HG03460 (cell line): ENCODE measurements around the gene LPAR1.
A peak's percentile ranks its signal among the peaks of the same experiment; 100 is the strongest.
"Not testable (repeated sequence)": the region's sequence is repeated elsewhere in the genome, so short reads cannot be mapped to it uniquely, and the experiment has no call there.

Source experiments
- ATAC-seq: cut with Tn5 transposase; IDR thresholded peaks from one replicate; pipeline ENCODE4 v1.9.1; 2021; ENCODE audit not compliant: unreplicated experiment

LPAR1 gene, protein sequence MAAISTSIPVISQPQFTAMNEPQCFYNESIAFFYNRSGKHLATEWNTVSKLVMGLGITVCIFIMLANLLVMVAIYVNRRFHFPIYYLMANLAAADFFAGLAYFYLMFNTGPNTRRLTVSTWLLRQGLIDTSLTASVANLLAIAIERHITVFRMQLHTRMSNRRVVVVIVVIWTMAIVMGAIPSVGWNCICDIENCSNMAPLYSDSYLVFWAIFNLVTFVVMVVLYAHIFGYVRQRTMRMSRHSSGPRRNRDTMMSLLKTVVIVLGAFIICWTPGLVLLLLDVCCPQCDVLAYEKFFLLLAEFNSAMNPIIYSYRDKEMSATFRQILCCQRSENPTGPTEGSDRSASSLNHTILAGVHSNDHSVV

DNA sequence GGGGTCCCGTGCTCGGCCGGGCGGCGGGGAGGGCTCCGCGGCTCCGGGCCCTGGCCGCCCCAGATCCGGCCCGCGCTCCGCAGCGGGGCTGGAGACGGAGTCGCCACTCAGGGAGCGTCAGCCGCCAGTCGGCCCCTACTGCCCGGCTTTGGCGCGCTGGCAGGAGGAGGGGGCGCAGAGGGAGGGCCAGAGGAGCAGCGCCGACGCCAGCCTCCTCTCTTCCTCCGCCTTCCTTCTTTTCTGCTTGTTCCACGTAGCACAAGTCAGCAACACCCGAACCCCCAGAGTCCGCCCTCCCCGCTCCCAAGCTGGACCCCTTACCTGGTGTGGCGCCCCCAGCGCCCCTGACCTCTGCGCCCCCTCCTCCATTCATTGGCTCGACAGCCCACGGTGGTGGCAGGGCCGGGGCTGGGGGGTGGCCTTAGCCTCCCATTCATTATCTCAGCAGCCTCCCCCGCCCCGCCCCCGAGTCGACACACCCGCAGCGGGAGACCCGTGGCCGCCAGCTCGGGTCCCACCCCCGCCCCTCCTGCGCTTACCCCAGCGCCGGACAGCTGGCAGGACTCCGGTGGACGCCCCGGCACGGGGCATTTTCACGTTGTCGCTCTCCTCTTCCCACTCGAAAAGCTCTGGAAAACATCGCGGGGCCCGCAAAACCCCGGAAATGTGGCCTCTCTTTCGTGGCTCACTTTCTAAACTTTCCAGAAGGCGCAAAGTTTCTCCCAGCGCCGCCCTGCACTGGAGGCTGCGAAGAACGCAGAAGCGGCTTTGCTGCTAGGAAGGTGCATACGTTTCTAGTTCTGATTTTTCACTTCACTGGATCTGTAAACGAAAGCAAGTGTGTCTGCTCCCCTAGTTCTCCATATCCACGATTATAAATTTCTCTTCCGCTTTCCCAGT lies at the start of gene LPAR1:
Gene LPAR1, minus strand, starts transcription at position 140 of the 900 bp plus-strand sequence. CDS start 66,353 bp downstream, outside the sequence.
- peak; percentile 26 for ATAC-seq

DNA sequence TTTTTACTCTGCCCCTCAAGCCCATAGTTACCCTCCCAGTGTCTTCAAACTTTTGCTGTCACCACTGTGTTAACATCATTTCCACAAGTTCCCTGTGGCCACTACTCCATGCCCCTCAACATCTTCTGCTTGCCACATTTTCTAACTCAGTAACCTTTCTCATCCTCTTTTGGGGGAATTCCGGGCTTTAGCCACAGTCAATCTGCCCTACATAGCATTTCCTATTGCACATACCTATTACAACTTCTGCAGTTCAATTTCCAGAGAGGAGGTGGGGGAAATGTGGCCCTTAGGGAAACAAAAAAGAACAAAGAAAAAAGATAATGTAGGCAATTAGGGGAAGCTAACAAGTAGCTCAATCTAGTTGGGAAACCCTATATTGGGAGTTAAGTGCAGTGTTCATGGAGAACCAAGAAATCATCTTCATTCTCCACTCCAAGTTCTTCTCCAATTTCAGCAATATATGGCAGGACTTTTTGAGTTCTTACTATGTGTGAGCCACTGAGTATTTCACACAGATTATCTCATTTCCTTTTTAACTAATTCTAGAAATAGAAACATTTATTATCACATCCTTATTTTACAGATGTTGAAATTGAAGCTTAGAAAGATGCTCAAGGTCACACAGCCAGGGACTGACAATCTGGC lies 40.2 kb upstream of the LPAR1 start:
- ATAC-seq, result peak; percentile 69

DNA sequence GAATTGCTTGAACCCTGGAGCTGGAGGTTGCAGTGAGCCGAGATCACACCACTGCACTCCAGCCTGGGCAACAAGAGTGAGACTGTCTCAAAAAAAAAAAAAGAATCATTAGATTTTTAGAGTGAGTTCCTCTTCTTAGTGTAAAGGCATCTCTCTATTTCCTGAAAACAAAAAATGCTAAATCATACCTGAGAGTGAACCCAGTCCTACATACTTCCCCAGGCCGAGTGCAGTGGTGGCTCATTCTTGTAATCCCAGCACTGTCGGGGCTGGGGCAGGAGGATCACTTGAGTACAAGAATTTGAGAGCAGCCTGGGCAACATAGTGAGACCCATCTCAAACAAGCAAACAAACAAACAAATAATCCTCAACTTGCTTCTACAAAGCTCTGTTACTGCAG lies 38.2 kb upstream of the LPAR1 start:
- no peak for ATAC-seq

DNA sequence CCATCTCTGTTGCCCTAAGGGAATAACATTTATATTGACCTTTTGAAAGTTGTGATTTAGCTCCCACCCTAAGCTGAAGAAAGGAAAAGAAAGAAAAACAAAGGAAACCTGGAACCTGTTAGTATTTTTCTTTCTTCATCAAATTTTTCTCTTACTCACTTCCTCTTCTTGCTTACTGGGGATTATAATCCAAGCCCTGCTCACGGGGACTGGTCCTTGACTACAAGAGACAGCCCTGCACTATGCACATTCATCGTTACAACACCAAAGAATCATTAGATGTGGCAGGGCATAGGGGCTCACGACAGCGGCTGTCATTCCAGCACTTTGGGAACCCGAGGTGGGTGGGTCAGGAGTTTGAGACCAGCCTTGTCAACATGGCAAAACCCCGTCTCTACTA lies 37.8 kb upstream of the LPAR1 start:
- ATAC-seq, result no peak

DNA sequence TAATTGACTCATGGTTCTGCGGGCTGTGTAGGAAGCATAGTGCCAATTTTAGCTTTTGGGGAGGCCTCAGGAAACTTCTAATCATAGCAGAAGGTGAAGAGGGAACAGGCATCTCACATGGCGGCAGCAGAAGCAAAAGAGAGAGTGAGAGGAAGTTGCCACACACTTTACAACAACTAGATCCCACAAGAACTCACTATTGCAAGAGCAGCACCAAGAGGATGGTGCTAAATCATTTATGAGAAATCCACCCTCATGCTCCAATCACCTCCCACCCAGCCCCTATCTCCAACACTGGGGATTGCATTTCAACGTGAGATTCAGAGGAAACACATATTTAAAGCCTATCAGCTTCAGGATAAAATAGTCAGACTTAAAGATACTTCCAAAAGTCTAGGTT lies 36.1 kb upstream of the LPAR1 start:
- ATAC-seq, result no peak

DNA sequence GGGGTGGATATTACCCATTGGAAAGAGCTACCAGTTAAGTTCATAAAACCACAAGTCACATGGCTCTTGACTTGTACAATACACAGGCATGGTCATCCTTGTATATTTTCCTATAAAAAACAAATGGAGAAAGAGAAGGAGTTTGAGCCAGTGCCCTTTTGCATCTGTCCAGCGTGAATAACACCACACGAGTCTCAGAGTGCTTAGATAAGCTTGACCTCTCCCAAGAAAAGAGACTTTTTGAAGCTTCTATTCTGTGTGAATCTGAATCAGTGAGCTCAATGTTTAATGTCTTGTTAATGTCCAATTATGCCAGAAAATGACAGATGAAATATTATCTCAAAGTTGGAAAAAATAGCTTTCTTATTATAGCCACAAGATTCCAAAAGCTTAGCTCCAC lies 30.9 kb upstream of the LPAR1 start:
- ATAC-seq, result no peak

DNA sequence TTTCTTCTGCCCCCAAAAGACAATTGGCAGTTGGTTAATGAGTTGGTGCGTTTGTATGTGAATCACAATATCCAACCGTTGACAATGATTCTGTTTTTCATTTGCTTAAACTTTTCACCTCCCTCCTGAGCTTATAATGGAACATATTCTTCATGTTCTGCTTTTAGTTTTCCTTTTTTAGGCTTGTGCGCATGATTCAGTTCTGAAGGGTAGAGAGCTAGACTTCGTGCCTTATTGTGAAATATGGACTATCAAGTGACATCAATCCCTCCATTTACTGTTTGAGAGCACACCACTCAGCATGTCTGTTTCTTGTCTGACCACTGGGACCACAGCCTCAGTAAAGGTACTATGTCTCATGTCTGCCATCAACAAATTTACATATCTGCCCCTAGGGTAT lies 30.5 kb upstream of the LPAR1 start:
- no peak for ATAC-seq

DNA sequence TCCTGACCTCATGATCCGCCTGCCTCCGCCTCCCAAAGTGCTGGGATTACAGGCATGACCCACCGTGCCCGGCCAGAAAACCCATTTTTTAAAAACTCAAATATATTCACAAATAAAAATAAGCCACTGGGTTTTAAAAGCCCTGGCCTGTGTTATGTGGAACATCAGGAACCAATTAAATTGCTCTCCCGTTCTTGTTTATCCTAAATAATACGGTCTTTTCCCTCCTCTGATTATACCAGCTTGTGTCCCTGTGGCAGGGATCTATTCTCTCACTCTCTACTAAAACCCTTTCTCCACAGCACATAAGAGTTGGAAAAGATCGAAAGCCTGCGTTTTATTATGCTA lies 30.1 kb upstream of the LPAR1 start:
- no peak for ATAC-seq

DNA sequence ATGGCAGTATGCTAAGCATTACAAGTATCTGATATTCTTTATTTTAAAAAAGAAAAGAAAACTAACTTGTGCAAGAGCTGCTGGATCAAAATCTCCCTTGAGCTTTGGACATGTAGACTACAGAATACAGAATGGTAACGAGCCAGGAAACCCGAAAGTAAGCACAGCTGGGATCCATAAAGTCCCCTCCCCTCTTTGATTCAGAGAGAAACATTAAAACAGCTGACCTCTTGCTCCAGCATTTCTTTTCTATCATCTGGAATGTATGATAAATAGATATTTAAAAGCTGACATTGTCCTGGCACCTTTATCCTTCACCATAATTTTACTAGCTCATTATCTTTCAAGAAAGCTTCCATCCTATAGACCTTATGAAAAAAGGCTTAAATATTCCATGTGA lies 28.2 kb upstream of the LPAR1 start:
- no peak for ATAC-seq

DNA sequence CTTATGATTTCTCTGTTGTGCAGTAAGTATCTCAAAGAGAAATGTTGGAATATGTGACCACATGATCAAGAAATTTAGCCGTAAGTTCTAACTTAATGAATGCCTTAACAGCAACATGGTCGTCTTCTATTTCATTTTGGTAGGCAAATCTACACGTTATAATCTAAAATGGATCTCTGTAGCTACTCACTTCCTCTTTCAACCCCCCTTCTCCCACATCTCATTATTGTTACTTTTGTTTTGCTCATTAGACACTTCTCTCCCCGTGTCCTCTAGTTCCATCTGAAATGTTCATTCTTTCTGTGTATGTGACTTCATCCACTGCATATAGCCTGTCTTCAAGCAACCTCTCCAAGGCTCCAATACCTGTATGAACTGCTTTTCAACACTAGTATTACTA lies 27.1 kb upstream of the LPAR1 start:
- ATAC-seq, result no peak

DNA sequence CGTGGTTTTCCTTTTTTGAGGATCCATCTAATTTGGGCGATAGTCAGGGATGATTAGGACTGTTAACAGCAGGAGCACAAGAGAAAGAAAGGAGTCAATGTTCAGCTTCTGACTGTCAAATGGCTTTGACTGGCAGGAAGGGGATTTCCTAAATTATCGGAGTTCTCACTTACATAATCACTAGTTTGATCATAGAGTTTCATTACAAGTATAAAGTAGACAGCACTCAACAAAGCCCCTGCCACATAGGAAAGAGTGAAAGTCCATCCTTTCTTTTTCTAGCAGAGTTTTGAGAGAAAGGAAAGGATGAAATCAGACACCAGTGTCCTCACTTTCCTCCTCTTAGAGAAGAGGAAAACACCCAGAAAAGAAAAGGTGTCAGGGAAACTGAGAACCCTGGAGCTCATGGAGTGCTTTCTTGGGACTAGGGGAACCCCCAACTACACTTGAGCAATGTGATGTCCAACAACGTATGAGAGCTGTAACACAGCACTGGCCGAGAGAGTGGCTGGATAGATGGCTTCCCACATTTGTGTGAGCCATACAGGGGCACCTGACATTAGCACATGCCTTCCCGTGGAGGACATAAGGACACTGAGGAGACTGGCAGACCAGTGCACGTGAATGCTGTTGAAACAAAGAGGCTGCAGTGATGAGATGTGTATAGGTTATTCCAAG lies 26.0 kb upstream of the LPAR1 start:
- no peak for ATAC-seq

DNA sequence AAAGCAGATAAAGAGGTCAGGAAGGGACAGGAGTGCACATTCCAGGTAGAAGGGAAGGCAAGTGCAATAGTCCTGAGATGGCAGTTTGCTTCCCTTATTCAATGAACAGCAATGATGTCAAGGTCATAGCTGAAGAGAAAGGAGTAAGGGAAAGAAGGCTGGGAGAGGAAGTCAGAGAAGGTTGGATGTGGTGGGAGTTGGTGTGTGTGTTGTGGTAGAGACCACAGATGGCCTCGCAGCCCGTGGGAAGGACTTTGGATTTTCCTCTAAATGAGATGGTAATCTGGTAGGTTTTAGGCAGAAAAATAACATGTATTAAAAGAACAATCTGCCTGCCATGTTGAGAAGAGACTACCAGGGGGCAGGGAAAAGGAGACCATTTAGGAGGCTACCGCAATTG lies 25.1 kb upstream of the LPAR1 start:
- ATAC-seq, result no peak

DNA sequence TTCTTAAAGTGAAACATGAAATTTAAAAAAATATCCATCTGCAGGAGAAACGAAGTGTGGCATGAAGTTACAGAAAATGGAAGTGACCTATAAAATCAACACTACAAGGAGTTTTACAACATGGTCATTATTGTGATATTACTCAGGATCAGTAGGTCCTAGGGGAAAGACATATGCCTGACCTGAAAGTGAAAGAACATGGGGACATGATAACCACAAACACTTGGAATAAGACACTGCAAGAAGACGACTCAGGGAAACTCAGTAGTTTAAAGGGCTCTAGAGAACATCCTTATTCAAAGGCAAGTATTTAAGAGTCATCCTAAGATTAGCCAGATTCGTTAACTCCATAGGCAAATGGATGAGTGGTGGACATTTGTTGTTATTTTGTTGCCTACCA lies 19.9 kb upstream of the LPAR1 start:
- no peak for ATAC-seq

DNA sequence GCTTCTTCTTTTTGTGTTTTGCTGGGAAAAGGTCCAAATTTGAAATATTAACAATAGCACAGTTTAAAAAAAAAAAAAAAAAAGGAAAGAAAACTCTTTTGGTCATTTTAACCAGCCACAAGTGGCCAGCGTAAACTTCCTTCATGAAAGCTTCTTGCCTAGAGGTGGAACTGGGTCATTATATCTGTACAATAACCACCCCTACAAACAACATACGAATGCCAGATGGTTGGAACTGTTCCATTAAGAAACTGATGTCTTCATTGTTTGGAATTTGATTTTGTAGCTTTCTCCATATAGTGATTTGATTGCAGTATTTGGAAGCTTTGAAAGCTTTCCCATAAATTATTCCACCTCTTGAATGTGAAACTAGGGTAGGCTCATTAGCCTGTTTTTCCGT lies 18.3 kb upstream of the LPAR1 start:
- ATAC-seq, result no peak

DNA sequence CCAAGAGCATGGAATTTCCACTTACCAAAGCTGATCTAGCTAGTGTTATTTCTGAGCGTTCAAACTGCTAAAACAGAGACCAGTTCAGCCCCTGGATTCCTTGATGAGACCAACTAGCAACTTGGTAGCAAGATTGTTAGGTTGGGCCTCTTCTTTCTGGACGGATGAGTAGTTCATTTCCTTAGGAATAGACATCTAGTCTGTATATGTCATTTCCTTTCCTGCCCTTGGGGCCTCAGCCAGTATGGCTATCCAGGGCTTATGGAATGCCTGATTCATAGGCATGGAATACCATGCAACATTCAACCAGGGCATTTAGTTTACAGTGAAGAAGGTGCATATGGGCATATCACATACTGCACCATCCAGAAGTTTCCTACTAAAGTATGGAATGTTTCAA lies 14.5 kb upstream of the LPAR1 start:
- no peak for ATAC-seq

DNA sequence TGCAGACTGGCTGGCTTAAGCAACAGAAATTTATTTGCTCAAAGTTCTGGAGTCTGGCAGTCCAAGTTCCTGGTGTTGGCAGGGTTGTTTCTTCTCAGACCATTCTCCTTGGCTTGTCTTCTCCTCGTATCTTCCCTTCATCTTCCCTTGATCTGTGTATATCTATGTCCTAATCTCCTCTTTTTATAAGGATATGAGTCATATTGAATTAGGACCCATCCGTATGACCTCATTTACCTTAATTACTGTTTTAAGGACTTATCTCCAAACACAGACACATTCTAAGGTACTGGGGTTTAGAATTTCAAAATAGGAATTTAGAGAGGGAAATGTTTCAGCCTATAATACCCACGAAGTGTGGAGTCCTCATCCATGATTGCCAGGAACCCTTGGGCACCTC lies 13.1 kb upstream of the LPAR1 start:
- ATAC-seq, result no peak

DNA sequence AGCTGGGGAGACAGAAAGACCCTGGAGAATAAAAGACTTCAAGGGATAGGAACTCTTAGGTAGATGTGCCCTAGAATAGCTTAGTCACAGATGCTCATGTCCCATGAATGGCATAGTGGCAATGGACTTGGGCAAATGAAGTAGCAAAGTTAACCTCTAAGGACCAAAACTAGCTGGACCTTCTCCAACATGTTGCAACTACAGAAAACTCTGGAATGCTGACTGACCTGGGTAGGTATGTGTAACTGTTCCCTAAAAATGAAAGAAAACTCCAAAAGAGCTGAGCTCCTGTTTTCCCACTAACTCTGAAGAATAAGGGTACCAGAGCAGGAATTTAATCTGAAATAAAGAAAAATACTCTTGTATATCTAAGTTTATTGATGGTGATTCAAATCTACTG lies 12.5 kb upstream of the LPAR1 start:
- no peak for ATAC-seq

DNA sequence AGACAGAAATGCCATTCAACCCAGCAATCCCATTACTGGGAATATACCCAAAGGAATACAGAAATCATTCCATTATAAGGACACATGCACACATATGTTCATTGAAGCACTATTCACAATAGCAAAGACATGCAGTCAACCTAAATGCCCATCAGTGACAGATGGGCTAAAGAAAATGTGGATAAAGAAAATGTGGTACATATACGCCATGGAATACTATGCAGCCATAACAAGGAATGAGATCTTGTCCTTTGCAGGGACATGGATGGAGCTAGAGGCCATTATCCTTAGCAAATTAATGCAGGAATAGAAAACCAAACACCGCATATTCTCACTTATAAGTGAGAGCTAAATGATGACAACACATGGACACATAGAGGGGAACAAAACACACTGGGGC lies 9.0 kb upstream of the LPAR1 start:
- not testable (repeated sequence) for ATAC-seq

DNA sequence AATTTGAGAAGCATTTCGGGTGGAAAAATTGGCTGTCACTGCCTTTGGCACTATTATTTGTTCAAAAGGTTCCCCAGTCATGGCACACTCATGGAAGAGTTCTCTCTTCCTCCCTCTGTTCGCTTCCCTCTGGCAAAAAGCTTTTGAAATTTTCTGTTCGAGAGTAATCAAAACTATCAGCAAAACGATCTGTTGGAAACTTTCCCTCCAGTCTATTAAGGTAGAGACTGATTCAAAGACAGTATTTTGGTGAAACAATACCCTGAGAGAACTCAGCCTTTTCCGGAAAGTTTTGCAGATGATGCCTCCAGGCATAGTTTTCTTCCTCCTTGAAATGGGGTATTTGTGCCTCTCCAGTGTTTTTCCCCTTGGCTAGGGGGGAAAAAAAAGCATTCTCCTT lies 3.6 kb upstream of the LPAR1 start:
- no peak for ATAC-seq

DNA sequence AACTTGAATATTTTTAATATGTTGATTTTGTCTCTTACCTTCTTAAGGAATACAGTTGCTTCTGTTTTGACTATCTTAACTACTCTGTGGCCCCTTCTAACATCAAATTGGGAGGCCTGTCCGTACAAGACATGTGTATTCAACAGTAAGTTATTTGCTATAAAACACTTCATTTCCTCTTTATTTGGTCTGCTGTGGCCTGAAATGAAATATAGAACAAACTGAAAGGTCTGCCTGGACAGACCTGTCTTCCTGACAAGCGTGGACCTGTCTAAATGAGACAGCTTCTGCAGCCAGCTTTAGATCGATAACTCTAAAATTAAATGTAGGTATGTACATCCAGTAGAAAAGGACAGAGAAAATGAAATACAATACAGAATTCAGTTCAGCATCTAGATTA lies 2.2 kb upstream of the LPAR1 start:
- ATAC-seq, result no peak

DNA sequence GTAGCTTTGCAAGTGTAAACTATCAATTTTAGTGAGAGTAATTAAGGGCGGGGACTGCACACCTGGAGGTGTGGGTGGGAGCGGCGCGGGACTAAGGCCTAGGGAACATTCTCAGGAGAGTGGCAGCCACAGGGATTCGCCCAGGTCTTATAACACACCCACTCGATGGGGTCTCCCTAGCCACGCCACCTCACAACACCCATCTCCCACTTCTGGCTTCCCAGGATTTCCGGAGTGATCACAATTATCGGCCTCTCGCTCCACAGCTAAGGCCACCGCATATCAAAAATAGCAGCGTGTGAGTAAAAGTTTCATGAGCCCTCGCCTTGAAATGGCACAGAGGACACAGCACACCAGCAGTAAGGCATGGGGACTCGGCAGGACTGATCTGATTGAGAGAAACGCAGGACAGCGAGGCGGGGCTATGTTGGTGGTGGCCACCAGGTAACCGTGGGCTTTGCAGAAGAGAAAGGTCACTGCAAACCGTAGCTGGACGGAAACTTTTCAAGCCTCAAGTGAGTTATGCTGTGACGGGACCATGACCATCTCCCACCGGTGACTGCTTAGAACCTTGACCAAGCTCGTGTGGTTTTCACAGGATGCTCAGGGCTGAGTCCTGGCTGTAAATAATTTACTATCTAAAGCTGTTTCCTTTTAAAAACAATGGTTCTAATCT lies 1.1 kb upstream of the LPAR1 start:
- peak; percentile 52 for ATAC-seq
